K562 (cell line): Measurements from ENCODE around the gene SFN. TPM values are rescaled to one million over a fixed set of nuclear protein-coding genes. Genes with fewer than 3 reads are reported as not detected.

Experiments
- BCOR ChIP-seq: fragments of 450-650 bp; IDR thresholded peaks from 2 replicates; pipeline ENCODE4 v1.6.1; 2016
- EHMT2 ChIP-seq: fragments of 450-650 bp; IDR thresholded peaks from 2 replicates; pipeline ENCODE4 v1.6.1; 2018; ENCODE audit warnings: antibody characterized with exemption
- GABPA ChIP-seq: fragments of 200-800 bp; sonication (Bioruptor generic); conservative IDR thresholded peaks from 2 replicates; pipeline ENCODE4 v1.6.1; 2016; ENCODE audit warnings: low read depth, missing genetic modification characterization, missing compliant biosample characterization
- GATAD2B ChIP-seq: fragments of 450-650 bp; IDR thresholded peaks from 2 replicates; pipeline ENCODE4 v1.6.1; 2017; ENCODE audit warnings: mild to moderate bottlenecking, borderline replicate concordance
- ID3 ChIP-seq, 2 experiments: fragments of 250-450 bp in 1 of 2; fragments of 450-650 bp in 1 of 2; sonication (Bioruptor Pico) in 1 of 2; IDR thresholded peaks; 2 replicates each; pipeline versions ENCODE4 v1.6.1 to v1.8.0; 2016 to 2021; ENCODE audit warnings: mild to moderate bottlenecking in 2 of 2, moderate library complexity in 2 of 2, missing compliant biosample characterization in 1 of 2, missing genetic modification characterization in 1 of 2
- MEIS2 ChIP-seq: fragments of 450-650 bp; IDR thresholded peaks from 2 replicates; pipeline ENCODE4 v1.6.1; 2014; ENCODE audit warnings: mild to moderate bottlenecking; ENCODE audit not compliant: partially characterized antibody
- NRF1 ChIP-seq, 2 experiments: fragments of 450-650 bp; IDR thresholded peaks in 1 of 2; conservative IDR thresholded peaks in 1 of 2; 2 replicates each; pipeline ENCODE4 v1.6.1; 2014; ENCODE audit warnings: mild to moderate bottlenecking in 2 of 2
- POLR2G ChIP-seq: fragments of 200-400 bp; formaldehyde crosslinking; IDR thresholded peaks from 2 replicates; pipeline ENCODE4 v1.6.1; 2017; ENCODE audit warnings: low read depth, mild to moderate bottlenecking, antibody characterized with exemption, low read length, moderate library complexity
- PTRF ChIP-seq: fragments of 450-650 bp; IDR thresholded peaks from 2 replicates; pipeline ENCODE4 v1.6.1; 2016; ENCODE audit warnings: mild to moderate bottlenecking, missing genetic modification characterization, missing compliant biosample characterization
- SMARCC2 ChIP-seq: fragments of 450-650 bp; IDR thresholded peaks from 2 replicates; pipeline ENCODE4 v1.6.1; 2017; ENCODE audit warnings: antibody characterized with exemption, moderate library complexity, mild to moderate bottlenecking, low read depth
- ZBTB11 ChIP-seq, 3 experiments: fragments of 200-800 bp in 1 of 3; fragments of 250-450 bp in 1 of 3; fragments of 450-650 bp in 1 of 3; sonication (Bioruptor Pico) in 1 of 3; sonication (Bioruptor generic) in 1 of 3; formaldehyde crosslinking in 1 of 3; IDR thresholded peaks; 2 replicates each; pipeline versions ENCODE4 v1.6.1 to v1.8.0; 2016 to 2022; ENCODE audit warnings: mild to moderate bottlenecking in 2 of 3, missing genetic modification characterization in 2 of 3, missing compliant biosample characterization in 1 of 3, moderate library complexity in 1 of 3
- polyA plus RNA-seq, 8 experiments: library from polyadenylated mRNA; depleted of rRNA in 4 of 8; stranded (reverse) in 5 of 8; unstranded in 3 of 8; fragments of >200 nt; fragmentation: Nextera tagmentation in 2 of 8; fragmentation: Illumina TruSeq in 1 of 8; extraction: Ambion mirVana in 2 of 8; extraction: Trizol in 1 of 8; gene quantifications; 2 replicates each; pipeline versions ENCODE4 v1.2.1 to v1.2.3, GENCODE V29; 2011 to 2014; ENCODE audit warnings: inconsistent platforms in 1 of 8, missing spikeins in 1 of 8
- total RNA-seq, 7 experiments: library from RNA; depleted of rRNA in 6 of 7; stranded (reverse); fragments of >200 nt in 6 of 7; fragmentation: Illumina TruSeq in 2 of 7; extraction: Trizol in 2 of 7; gene quantifications; 2 replicates each; pipeline versions ENCODE4 v1.2.1 to v1.2.3, GENCODE V29; 2011 to 2021; ENCODE audit warnings: low replicate concordance in 1 of 7
- TF ChIP-seq, protein P1 (sequence below), 3 experiments: fragments of 200-800 bp in 1 of 3; sonication (Bioruptor generic) in 1 of 3; sonication (generic) in 1 of 3; formaldehyde crosslinking in 1 of 3; IDR thresholded peaks; 2 replicates each; pipeline versions ENCODE4 v1.6.1 to v1.8.0; 2016 to 2022; ENCODE audit warnings: mild to moderate bottlenecking in 2 of 3, missing compliant biosample characterization in 2 of 3, missing genetic modification characterization in 2 of 3, missing genetic modification reagents in 1 of 3
- TF ChIP-seq, protein P2 (sequence below): fragments of 250-450 bp; sonication (Bioruptor Pico); IDR thresholded peaks from 2 replicates; pipeline ENCODE4 v1.5.0; 2021
- TF ChIP-seq, protein P3 (sequence below): fragments of 450-650 bp; IDR thresholded peaks from 2 replicates; pipeline ENCODE4 v1.6.1; 2017; ENCODE audit warnings: antibody characterized with exemption, mild to moderate bottlenecking

The SFN gene
- total and polyA plus RNA-seq, 9 of the 15 experiments (the other 6 are each of a cell fraction or from before 2014, with no cell fraction given): 0.10 to 3.8 (median 2.0) TPM

DNA sequence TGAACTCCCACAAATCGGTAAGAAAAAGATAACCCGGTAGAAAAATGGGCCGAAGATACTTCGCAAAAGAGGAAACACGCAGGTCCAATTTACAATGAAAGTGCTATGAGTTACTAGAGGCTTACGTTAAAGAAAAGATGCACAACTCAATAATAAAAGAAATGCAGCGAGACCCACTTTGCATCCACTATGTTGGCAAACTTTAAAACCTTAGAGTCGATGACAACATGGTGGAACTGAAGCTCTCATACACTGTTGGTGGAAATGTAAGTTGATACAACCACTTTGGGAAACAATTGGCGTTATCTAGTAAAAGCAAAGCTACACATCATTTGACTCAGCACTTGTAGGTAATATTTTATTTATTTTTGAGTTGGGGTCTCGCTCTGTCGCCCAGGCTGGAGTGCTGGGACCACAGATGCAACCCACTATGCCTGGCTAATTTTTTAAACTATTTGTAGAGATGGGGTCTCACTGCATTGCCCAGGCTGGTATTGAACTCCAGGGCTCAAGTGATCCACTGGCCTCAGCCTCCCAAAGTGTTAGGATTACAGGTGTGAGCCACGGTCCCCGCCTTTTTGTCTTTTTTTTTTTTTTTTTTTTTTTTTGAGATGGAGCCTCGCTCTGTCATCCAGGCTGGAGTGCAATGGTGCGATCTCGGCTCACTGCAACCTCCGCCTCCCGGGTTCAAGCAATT is 38.0 kb downstream of the SFN start (continued):
- TF ChIP-seq ZBTB11 (CRISPR knock-in tag; IDR thresholded peaks at IDR 0.05) (peak in 1 of 3 experiments; percentile 44; a peak in 2 of 6 replicates), BCOR (peak; percentile 62; the same call in 1 of the 2 replicates), EHMT2 (0 out of 2 replicates have a peak, but pooled peaks have one; percentile 20), POLR2G (no peak), NRF1 (conservative IDR thresholded peaks at IDR 0.05 in 1 of 2, IDR thresholded peaks at IDR 0.05 in 1 of 2) (no peak), SMARCC2 (0 out of 2 replicates have a peak, but pooled peaks have one; percentile 33), GATAD2B (0 out of 2 replicates have a peak, but pooled peaks have one; percentile 21), ID3 (CRISPR knock-in tag; IDR thresholded peaks at IDR 0.05) (0 out of 2 replicates have a peak, but pooled peaks have one; percentile 8), ID3 (tag; IDR thresholded peaks at IDR 0.05) (peak; percentile 53; the same call in 1 of the 2 replicates), MEIS2 (no peak), PTRF (tag) (peak; percentile 52; the same call in 1 of the 2 replicates), GABPA (tag) (0 out of 2 replicates have a peak, but pooled peaks have one; percentile 11)
- TF ChIP-seq, protein P1, sequence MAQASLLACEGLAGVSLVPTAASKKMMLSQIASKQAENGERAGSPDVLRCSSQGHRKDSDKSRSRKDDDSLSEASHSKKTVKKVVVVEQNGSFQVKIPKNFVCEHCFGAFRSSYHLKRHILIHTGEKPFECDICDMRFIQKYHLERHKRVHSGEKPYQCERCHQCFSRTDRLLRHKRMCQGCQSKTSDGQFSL (CRISPR knock-in tag; IDR thresholded peaks at IDR 0.05): no peak
- TF ChIP-seq, protein P1 (tag; IDR thresholded peaks at IDR 0.05): no peak
- TF ChIP-seq, protein P2, sequence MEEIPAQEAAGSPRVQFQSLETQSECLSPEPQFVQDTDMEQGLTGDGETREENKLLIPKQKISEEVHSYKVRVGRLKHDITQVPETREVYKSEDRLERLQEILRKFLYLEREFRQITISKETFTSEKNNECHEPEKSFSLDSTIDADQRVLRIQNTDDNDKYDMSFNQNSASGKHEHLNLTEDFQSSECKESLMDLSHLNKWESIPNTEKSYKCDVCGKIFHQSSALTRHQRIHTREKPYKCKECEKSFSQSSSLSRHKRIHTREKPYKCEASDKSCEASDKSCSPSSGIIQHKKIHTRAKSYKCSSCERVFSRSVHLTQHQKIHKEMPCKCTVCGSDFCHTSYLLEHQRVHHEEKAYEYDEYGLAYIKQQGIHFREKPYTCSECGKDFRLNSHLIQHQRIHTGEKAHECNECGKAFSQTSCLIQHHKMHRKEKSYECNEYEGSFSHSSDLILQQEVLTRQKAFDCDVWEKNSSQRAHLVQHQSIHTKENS: no peak
- TF ChIP-seq, protein P3, sequence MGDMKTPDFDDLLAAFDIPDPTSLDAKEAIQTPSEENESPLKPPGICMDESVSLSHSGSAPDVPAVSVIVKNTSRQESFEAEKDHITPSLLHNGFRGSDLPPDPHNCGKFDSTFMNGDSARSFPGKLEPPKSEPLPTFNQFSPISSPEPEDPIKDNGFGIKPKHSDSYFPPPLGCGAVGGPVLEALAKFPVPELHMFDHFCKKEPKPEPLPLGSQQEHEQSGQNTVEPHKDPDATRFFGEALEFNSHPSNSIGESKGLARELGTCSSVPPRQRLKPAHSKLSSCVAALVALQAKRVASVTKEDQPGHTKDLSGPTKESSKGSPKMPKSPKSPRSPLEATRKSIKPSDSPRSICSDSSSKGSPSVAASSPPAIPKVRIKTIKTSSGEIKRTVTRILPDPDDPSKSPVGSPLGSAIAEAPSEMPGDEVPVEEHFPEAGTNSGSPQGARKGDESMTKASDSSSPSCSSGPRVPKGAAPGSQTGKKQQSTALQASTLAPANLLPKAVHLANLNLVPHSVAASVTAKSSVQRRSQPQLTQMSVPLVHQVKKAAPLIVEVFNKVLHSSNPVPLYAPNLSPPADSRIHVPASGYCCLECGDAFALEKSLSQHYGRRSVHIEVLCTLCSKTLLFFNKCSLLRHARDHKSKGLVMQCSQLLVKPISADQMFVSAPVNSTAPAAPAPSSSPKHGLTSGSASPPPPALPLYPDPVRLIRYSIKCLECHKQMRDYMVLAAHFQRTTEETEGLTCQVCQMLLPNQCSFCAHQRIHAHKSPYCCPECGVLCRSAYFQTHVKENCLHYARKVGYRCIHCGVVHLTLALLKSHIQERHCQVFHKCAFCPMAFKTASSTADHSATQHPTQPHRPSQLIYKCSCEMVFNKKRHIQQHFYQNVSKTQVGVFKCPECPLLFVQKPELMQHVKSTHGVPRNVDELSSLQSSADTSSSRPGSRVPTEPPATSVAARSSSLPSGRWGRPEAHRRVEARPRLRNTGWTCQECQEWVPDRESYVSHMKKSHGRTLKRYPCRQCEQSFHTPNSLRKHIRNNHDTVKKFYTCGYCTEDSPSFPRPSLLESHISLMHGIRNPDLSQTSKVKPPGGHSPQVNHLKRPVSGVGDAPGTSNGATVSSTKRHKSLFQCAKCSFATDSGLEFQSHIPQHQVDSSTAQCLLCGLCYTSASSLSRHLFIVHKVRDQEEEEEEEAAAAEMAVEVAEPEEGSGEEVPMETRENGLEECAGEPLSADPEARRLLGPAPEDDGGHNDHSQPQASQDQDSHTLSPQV: peak; percentile 55; the same call in 1 of the 2 replicates
